ENCODE results near the gene SMC6. TPM values are rescaled to one million over a fixed set of nuclear protein-coding genes. Genes with fewer than 3 reads are reported as not detected.

SMC6 gene
- polyA plus RNA-seq, 3 donors = 3.8 to 6.1 (median 5.1) TPM

GRCh38 chr2:17630089-17630488 lies 123.5 kb downstream of the SMC6 start:
- intact Hi-C loops (cut with micrococcal nuclease) = no loop called here
- Histone ChIP-seq H3K27ac (ENCODE audit: low read depth in 1 of 2, low read length in 2 of 2) (no peak overlapping the region), H3K9ac (ENCODE audit: insufficient read depth, low read length, poor library complexity, severe bottlenecking) (no peak overlapping the region), H3K27me3 (ENCODE audit: control insufficient read depth in 2 of 2, insufficient read depth in 2 of 2, low read length in 2 of 2) (no peaks in the 10 kb centered on the region), H3K4me3 (replicated peaks in 1 of 3; ENCODE audit: low read depth in 2 of 3, low read length in 3 of 3) (no peak overlapping the region), H3K79me2 (ENCODE audit: insufficient read depth, low read length) (no peaks in the 10 kb centered on the region), H3K9me3 (replicated peaks in 1 of 2; ENCODE audit: control insufficient read depth in 1 of 2, insufficient read depth in 1 of 2, low read length in 2 of 2) (peaks cover 0 to 5% of the 10 kb centered on the region in 2 donors), H2AFZ (ENCODE audit: insufficient read depth, low read depth, low read length, poor library complexity, severe bottlenecking) (no peak overlapping the region), H4K20me1 (ENCODE audit: insufficient read depth, low read length) (no peaks in the 10 kb centered on the region), H3K4me1 (ENCODE audit: control insufficient read depth in 1 of 2, insufficient read depth in 2 of 2, low read length in 2 of 2) (no peaks in the 10 kb centered on the region), H3K4me2 (replicated peaks; ENCODE audit: extremely low read depth, low read length, poor library complexity, severe bottlenecking) (no peak overlapping the region), H3K36me3 (replicated peaks in 1 of 2; ENCODE audit: control insufficient read depth in 1 of 2, insufficient read depth in 2 of 2, low read length in 2 of 2) (no peaks in the 10 kb centered on the region)
- no peak for DNase-seq
- no CpG with 5 or more reads among the region's 4 CpGs for WGBS (ENCODE audit: insufficient coverage)
- Mint-ChIP-seq H3K27me3 (ENCODE audit: low read depth in 3 of 3) (peaks cover 0 to 3% (median 2%) of the 10 kb centered on the region in 3 donors), H3K4me3 (no peak overlapping the region), H3K27ac (no peak overlapping the region), H3K36me3 (no peaks in the 10 kb centered on the region), H3K9me3 (peaks cover 3 to 15% (median 7%) of the 10 kb centered on the region in 7 donors), H3K4me1 (no peaks in the 10 kb centered on the region)
- no peak for TF ChIP-seq CTCF (IDR thresholded peaks at IDR 0.05)

GRCh38 chr2:17628349-17629261 lies 125.0 kb downstream of the SMC6 start:
- H3K4me1 ChIP-seq (ENCODE audit: control insufficient read depth in 1 of 2, insufficient read depth in 2 of 2, low read length in 2 of 2) = no peaks in the 10 kb centered on the region
- no peak overlapping the region for H3K27ac ChIP-seq (ENCODE audit: low read depth in 1 of 2, low read length in 2 of 2)
- H3K36me3 ChIP-seq (replicated peaks in 1 of 2; ENCODE audit: control insufficient read depth in 1 of 2, insufficient read depth in 2 of 2, low read length in 2 of 2) = no peaks in the 10 kb centered on the region
- H4K20me1 ChIP-seq (ENCODE audit: insufficient read depth, low read length) = no peaks in the 10 kb centered on the region
- peak overlapping the region in 1 of 2 donors; percentile 3 for H3K4me3 Mint-ChIP-seq
- no peak overlapping the region for H3K9ac ChIP-seq (ENCODE audit: insufficient read depth, low read length, poor library complexity, severe bottlenecking)
- TF ChIP-seq CTCF (IDR thresholded peaks at IDR 0.05) = no peak
- no CpG with 5 or more reads among the region's 2 CpGs for WGBS (ENCODE audit: insufficient coverage)
- H3K9me3 ChIP-seq (replicated peaks in 1 of 2; ENCODE audit: control insufficient read depth in 1 of 2, insufficient read depth in 1 of 2, low read length in 2 of 2) = peaks cover 0 to 5% of the 10 kb centered on the region in 2 donors
- no peak overlapping the region for H3K4me2 ChIP-seq (replicated peaks; ENCODE audit: extremely low read depth, low read length, poor library complexity, severe bottlenecking)
- no peak for DNase-seq
- H3K4me3 ChIP-seq (replicated peaks in 1 of 3; ENCODE audit: low read depth in 2 of 3, low read length in 3 of 3) = no peak overlapping the region
- H3K27me3 Mint-ChIP-seq (ENCODE audit: low read depth in 3 of 3) = peaks cover 3% of the 10 kb centered on the region in 3 donors
- H3K36me3 Mint-ChIP-seq = no peaks in the 10 kb centered on the region
- H3K4me1 Mint-ChIP-seq = no peaks in the 10 kb centered on the region
- no peaks in the 10 kb centered on the region for H3K27me3 ChIP-seq (ENCODE audit: control insufficient read depth in 2 of 2, insufficient read depth in 2 of 2, low read length in 2 of 2)
- peak overlapping the region in 1 of 7 donors; percentile 24 for H3K27ac Mint-ChIP-seq
- intact Hi-C loops (cut with micrococcal nuclease) = no loop called here
- peaks cover 3 to 15% (median 7%) of the 10 kb centered on the region in 7 donors for H3K9me3 Mint-ChIP-seq
- no peak overlapping the region for H2AFZ ChIP-seq (ENCODE audit: insufficient read depth, low read depth, low read length, poor library complexity, severe bottlenecking)
- no peaks in the 10 kb centered on the region for H3K79me2 ChIP-seq (ENCODE audit: insufficient read depth, low read length)

Data from CD14-positive monocyte (primary cell).